Peyer's patch (tissue), 4 donors: ENCODE measurements around the gene CLASP1.

Experiments
- CTCF ChIP-seq, 6 experiments: fragments of 450-650 bp in 4 of 6; fragments of 200-600 bp in 2 of 6; sonication (generic) in 1 of 6; IDR thresholded peaks; one replicate each; pipeline ENCODE4 v1.5.1; 2017 to 2019; ENCODE audit warnings: antibody characterized with exemption in 6 of 6, mild to moderate bottlenecking in 3 of 6, moderate library complexity in 1 of 6
- POLR2A ChIP-seq, 2 donors: fragments of 450-650 bp; IDR thresholded peaks; one replicate each; pipeline ENCODE4 v1.5.1; 2017; ENCODE audit warnings: antibody characterized with exemption in 2 of 2, mild to moderate bottlenecking in 2 of 2, moderate library complexity in 2 of 2

GRCh38 chr2:121638333-121638732, 10.9 kb downstream of the CLASP1 start:
- no peak for TF ChIP-seq CTCF (IDR thresholded peaks at IDR 0.05)
- no peak for TF ChIP-seq POLR2A (IDR thresholded peaks at IDR 0.05)
